IMR-90 (cell line): ENCODE data around the gene ETS1. TPM values are rescaled to one million over a fixed set of nuclear protein-coding genes. Genes with fewer than 3 reads are reported as not detected.

Experiments
- ATAC-seq: fragments of 200-7000 bp; cut with Tn5 transposase; 2 replicates; pipeline ENCODE4 v1.9.1; 2020; ENCODE audit warnings: low read depth, mild to moderate bottlenecking, moderate library complexity
- BruUV-seq: library from RNA; stranded (reverse); fragments of 400-500 nt; replicated peaks from 2 replicates; lab custom pipeline; 2021; lab: Mats Ljungman, UMichigan
- CTCF ChIA-PET: fragments of 300-600 bp; formaldehyde crosslinking; extraction: SDS; loops from one replicate; lab custom pipeline; 2021; ENCODE audit warnings: antibody characterized with exemption; lab: Yijun Ruan, JAX
- POLR2A ChIA-PET: fragments of 300-600 bp; sonication (Branson Sonifier 250); formaldehyde crosslinking; loops from one replicate; lab custom pipeline; 2022; ENCODE audit warnings: antibody characterized with exemption; ENCODE audit not compliant: unreplicated experiment; lab: Charles Lee
- DNase-seq: peaks from one replicate; pipeline ENCODE4 v3.0.0; 2013
- H2AFZ ChIP-seq: replicated peaks from 2 replicates; pipeline ENCODE3; 2013; ENCODE audit warnings: low read length, mild to moderate bottlenecking; ENCODE audit not compliant: poor library complexity
- H2AK5ac ChIP-seq: 2 replicates; pipeline ENCODE4 v1.6.1; 2013; ENCODE audit warnings: low read depth, low read length, inconsistent platforms
- H2AK9ac ChIP-seq: replicated peaks from 2 replicates; pipeline ENCODE3; 2013; ENCODE audit warnings: mild to moderate bottlenecking, low read depth, low read length, moderate library complexity; ENCODE audit not compliant: poor library complexity
- H2BK120ac ChIP-seq: 2 replicates; pipeline ENCODE4 v1.6.1; 2013; ENCODE audit warnings: low read depth, low read length, inconsistent platforms
- H2BK15ac ChIP-seq: 3 replicates; pipeline ENCODE4 v1.6.1; 2013; ENCODE audit warnings: low read depth, low read length, inconsistent platforms
- H2BK20ac ChIP-seq: 2 replicates; pipeline ENCODE4 v1.6.1; 2013; ENCODE audit warnings: low read depth, mild to moderate bottlenecking, inconsistent platforms, low read length, moderate library complexity
- H2BK5ac ChIP-seq: 2 replicates; pipeline ENCODE4 v1.6.1; 2013; ENCODE audit warnings: mild to moderate bottlenecking, low read depth, low read length, inconsistent platforms; ENCODE audit not compliant: poor library complexity, severe bottlenecking
- H3K14ac ChIP-seq: replicated peaks from 2 replicates; pipeline ENCODE4 v1.6.1; 2013; ENCODE audit warnings: low read depth, low read length, inconsistent platforms
- H3K18ac ChIP-seq: 2 replicates; pipeline ENCODE4 v1.6.1; 2013; ENCODE audit warnings: low read depth, low read length, control low read depth
- H3K23ac ChIP-seq: 2 replicates; pipeline ENCODE4 v1.6.1; 2013; ENCODE audit warnings: low read depth, low read length, inconsistent platforms
- H3K27ac ChIP-seq: 2 replicates; pipeline ENCODE4 v1.5.1; 2013; ENCODE audit warnings: mild to moderate bottlenecking, control low read depth, low read length; ENCODE audit not compliant: insufficient read depth
- H3K27me3 ChIP-seq: 2 replicates; pipeline ENCODE4 v1.6.1; 2013; ENCODE audit warnings: low read length; ENCODE audit not compliant: control insufficient read depth, insufficient read depth
- H3K36me3 ChIP-seq: 2 replicates; pipeline ENCODE4 v1.6.1; 2013; ENCODE audit warnings: low read length, mixed read lengths; ENCODE audit not compliant: control insufficient read depth, insufficient read depth
- H3K4ac ChIP-seq: 2 replicates; pipeline ENCODE4 v1.6.1; 2013; ENCODE audit warnings: low read depth, low read length, inconsistent platforms
- H3K4me1 ChIP-seq: 2 replicates; pipeline ENCODE4 v1.6.1; 2013; ENCODE audit warnings: low read length, mixed read lengths; ENCODE audit not compliant: control insufficient read depth, insufficient read depth
- H3K4me2 ChIP-seq: 2 replicates; pipeline ENCODE4 v1.6.1; 2013; ENCODE audit warnings: low read depth, mild to moderate bottlenecking, control low read depth, low read length, moderate library complexity
- H3K4me3 ChIP-seq: 2 replicates; pipeline ENCODE4 v1.5.1; 2013; ENCODE audit warnings: low read depth, mild to moderate bottlenecking, control low read depth, low read length, moderate library complexity; ENCODE audit not compliant: insufficient read depth
- H3K56ac ChIP-seq: 2 replicates; pipeline ENCODE4 v1.6.1; 2013; ENCODE audit warnings: low read length, inconsistent platforms; ENCODE audit not compliant: insufficient read depth; ENCODE audit errors: extremely low read depth
- H3K79me1 ChIP-seq, 2 experiments: 2 replicates each; pipeline ENCODE4 v1.6.1; 2013; ENCODE audit warnings: low read length in 2 of 2, inconsistent platforms in 1 of 2, low read depth in 1 of 2
- H3K9ac ChIP-seq: 2 replicates; pipeline ENCODE4 v1.6.1; 2013; ENCODE audit warnings: low read depth, low read length, control low read depth
- H3K9me1 ChIP-seq: 2 replicates; pipeline ENCODE4 v1.6.1; 2013; ENCODE audit warnings: low read length, inconsistent platforms; ENCODE audit not compliant: insufficient read depth
- H3K9me3 ChIP-seq: 2 replicates; pipeline ENCODE4 v1.6.1; 2013; ENCODE audit warnings: low read length; ENCODE audit not compliant: control insufficient read depth, insufficient read depth
- H4K20me1 ChIP-seq: 2 replicates; pipeline ENCODE4 v1.6.1; 2013; ENCODE audit warnings: low read length, inconsistent platforms; ENCODE audit not compliant: insufficient read depth
- H4K5ac ChIP-seq: 2 replicates; pipeline ENCODE4 v1.6.1; 2013; ENCODE audit warnings: mild to moderate bottlenecking, low read depth, low read length, control low read depth
- H4K8ac ChIP-seq, 2 experiments: 2 replicates each; pipeline ENCODE4 v1.6.1; 2013; ENCODE audit warnings: low read depth in 2 of 2, low read length in 2 of 2, control low read depth in 1 of 2, inconsistent platforms in 1 of 2
- H4K91ac ChIP-seq: 2 replicates; pipeline ENCODE4 v1.6.1; 2013; ENCODE audit warnings: low read depth, low read length, inconsistent platforms; ENCODE audit not compliant: insufficient read depth
- BHLHE40 ChIP-seq: fragments of 150-350 bp; IDR thresholded peaks from 2 replicates; pipeline ENCODE4 v1.6.1; 2016; ENCODE audit warnings: mild to moderate bottlenecking, low read depth, low read length
- CEBPB ChIP-seq: IDR thresholded peaks from 2 replicates; pipeline ENCODE4 v1.6.1; 2012; ENCODE audit warnings: low read depth, low read length, improper control_type of control experiment
- ELK1 ChIP-seq: fragments of 150-350 bp; IDR thresholded peaks from 2 replicates; pipeline ENCODE4 v1.6.1; 2016; ENCODE audit warnings: low read depth, mild to moderate bottlenecking, low read length, moderate library complexity, borderline replicate concordance
- MAFK ChIP-seq: IDR thresholded peaks from 2 replicates; pipeline ENCODE4 v1.6.1; 2012; ENCODE audit warnings: low read depth, low read length, improper control_type of control experiment
- MAZ ChIP-seq: IDR thresholded peaks from 2 replicates; pipeline ENCODE4 v1.6.1; 2012; ENCODE audit warnings: low read depth, mild to moderate bottlenecking, low read length, improper control_type of control experiment, moderate library complexity, borderline replicate concordance
- MXI1 ChIP-seq: IDR thresholded peaks from 2 replicates; pipeline ENCODE4 v1.6.1; 2012; ENCODE audit warnings: low read depth, mild to moderate bottlenecking, low read length, moderate library complexity, borderline replicate concordance
- NFE2L2 ChIP-seq: fragments of 150-350 bp; IDR thresholded peaks from 2 replicates; pipeline ENCODE4 v1.6.1; 2016; ENCODE audit warnings: low read depth, mild to moderate bottlenecking, low read length
- POLR2A ChIP-seq: IDR thresholded peaks from 2 replicates; pipeline ENCODE4 v1.6.1; 2012; ENCODE audit warnings: mild to moderate bottlenecking, low read depth, low read length
- RAD21 ChIP-seq: IDR thresholded peaks from 2 replicates; pipeline ENCODE4 v1.6.1; 2012; ENCODE audit warnings: low read length, improper control_type of control experiment
- RCOR1 ChIP-seq: IDR thresholded peaks from 2 replicates; pipeline ENCODE4 v1.6.1; 2012; ENCODE audit warnings: mild to moderate bottlenecking, low read length, improper control_type of control experiment; ENCODE audit not compliant: insufficient replicate concordance
- WGBS, 2 experiments: methylation state at CpG; one replicate each; pipeline versions ENCODE4 v1.1.5 to v1.1.7; 2013; ENCODE audit warnings: missing lambda C conversion rate in 2 of 2; ENCODE audit not compliant: insufficient read length in 1 of 2; ENCODE audit errors: extremely low coverage in 2 of 2; 5-methylcytosine and 5-hydroxymethylcytosine counted together
- dilution Hi-C: fragments of 300-500 bp; cut with HindIII; formaldehyde crosslinking; loops from one replicate; pipeline ENCODE4 v1.14.3; 2018; ENCODE audit warnings: low sequenced_read_pairs; ENCODE audit not compliant: unreplicated experiment
- in situ Hi-C: fragments of 300-500 bp; cut with MboI; formaldehyde crosslinking; loops from 3 replicates; pipeline ENCODE4 v1.14.3; 2019; ENCODE audit warnings: low sequenced_read_pairs, inconsistent platforms, mixed read lengths
- intact Hi-C: fragments of 100-400 bp; cut with micrococcal nuclease; formaldehyde crosslinking; loops from 2 replicates; pipeline ENCODE4 v1.10.0; 2022
- polyA plus RNA-seq, 3 experiments: library from polyadenylated mRNA; depleted of rRNA; stranded (reverse); fragments of >200 nt; gene quantifications; 2 replicates each; pipeline ENCODE4 v1.2.3, GENCODE V29; 2012; ENCODE audit warnings: low replicate concordance in 1 of 3
- total RNA-seq: library from RNA; depleted of rRNA; stranded (reverse); fragments of >200 nt; gene quantifications from 2 replicates; pipeline ENCODE4 v1.2.3, GENCODE V29; 2012
- TF ChIP-seq, protein P1 (sequence below): conservative IDR thresholded peaks from 2 replicates; pipeline ENCODE4 v1.5.1; 2012; ENCODE audit warnings: mild to moderate bottlenecking, low read depth, low read length, improper control_type of control experiment

ETS1 gene
- total and polyA plus RNA-seq, 2 of the 4 experiments (the other 2 are of a cell fraction) = 41.2 to 56.3 TPM

DNA sequence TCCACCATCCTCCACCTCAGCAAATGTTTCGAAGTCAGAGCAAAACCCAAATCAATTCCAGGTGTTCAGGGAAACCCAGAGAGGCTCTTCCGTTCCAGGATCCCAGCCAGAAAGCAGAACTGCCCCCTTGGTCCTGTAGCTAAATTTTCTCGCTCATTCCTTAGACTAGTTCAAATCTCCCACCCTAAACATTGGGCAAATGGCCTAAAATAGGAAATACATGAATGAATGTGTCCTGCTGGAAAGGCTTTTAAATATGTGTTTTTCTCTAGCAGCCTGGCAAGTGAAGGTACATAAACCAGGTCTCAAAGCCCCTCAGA is 89.6 kb downstream of the ETS1 start:
- no peak overlapping the region for H2AFZ ChIP-seq
- peak overlapping the region; percentile 51; the same call in 1 of the 2 replicates for H4K5ac ChIP-seq
- H4K20me1 ChIP-seq = peaks cover 76% of the 10 kb centered on the region
- intact Hi-C loops (loop anchor here (1.0 kb wide), 1 partner anchor 25 kb away; no protein-coding TSS in a partner anchor), dilution Hi-C loops (no loop called here), in situ Hi-C loops (no loop called here)
- peak overlapping the region; percentile 79 for H3K27ac ChIP-seq
- H2BK15ac ChIP-seq = peak overlapping the region; percentile 33; the same call in 1 of the 3 replicates
- H3K23ac ChIP-seq = peak overlapping the region; percentile 35
- no peaks in the 10 kb centered on the region for H3K27me3 ChIP-seq
- H2BK5ac ChIP-seq = peak overlapping the region; percentile 71
- H3K18ac ChIP-seq = peak overlapping the region; percentile 91; the same call in 1 of the 2 replicates
- H3K56ac ChIP-seq = peak overlapping the region; percentile 55
- peak overlapping the region; percentile 88 for H3K4ac ChIP-seq
- CTCF ChIA-PET = interaction anchor here (0.6 to 1.5 kb wide), 4 partner anchors 10 to 333 kb away, joined by 3 to 4 read pairs (median 4); no protein-coding TSS in a partner anchor
- peak overlapping the region; percentile 45 for H3K14ac ChIP-seq
- peak overlapping the region; percentile 20; the same call in 1 of the 2 replicates for H3K4me3 ChIP-seq
- peaks cover 43% of the 10 kb centered on the region for H3K4me1 ChIP-seq
- H2AK5ac ChIP-seq = peak overlapping the region; percentile 86
- H2BK120ac ChIP-seq = peak overlapping the region; percentile 50
- no peak overlapping the region for H2AK9ac ChIP-seq
- BruUV-seq = no TSS peak
- WGBS, 2 experiments = 25% methylated on average over 1 of the region's 3 CpGs; no CpG with 5 or more reads in 1 of the 2 experiments
- peak overlapping the region; percentile 41 for H4K91ac ChIP-seq
- TF ChIP-seq RAD21 (no peak), MAZ (no peak), BHLHE40 (no peak), MXI1 (no peak), RCOR1 (no peak), ELK1 (no peak), NFE2L2 (no peak), MAFK (no peak), CEBPB (no peak), POLR2A (no peak; the same call in 1 of the 2 replicates)
- TF ChIP-seq, protein P1, sequence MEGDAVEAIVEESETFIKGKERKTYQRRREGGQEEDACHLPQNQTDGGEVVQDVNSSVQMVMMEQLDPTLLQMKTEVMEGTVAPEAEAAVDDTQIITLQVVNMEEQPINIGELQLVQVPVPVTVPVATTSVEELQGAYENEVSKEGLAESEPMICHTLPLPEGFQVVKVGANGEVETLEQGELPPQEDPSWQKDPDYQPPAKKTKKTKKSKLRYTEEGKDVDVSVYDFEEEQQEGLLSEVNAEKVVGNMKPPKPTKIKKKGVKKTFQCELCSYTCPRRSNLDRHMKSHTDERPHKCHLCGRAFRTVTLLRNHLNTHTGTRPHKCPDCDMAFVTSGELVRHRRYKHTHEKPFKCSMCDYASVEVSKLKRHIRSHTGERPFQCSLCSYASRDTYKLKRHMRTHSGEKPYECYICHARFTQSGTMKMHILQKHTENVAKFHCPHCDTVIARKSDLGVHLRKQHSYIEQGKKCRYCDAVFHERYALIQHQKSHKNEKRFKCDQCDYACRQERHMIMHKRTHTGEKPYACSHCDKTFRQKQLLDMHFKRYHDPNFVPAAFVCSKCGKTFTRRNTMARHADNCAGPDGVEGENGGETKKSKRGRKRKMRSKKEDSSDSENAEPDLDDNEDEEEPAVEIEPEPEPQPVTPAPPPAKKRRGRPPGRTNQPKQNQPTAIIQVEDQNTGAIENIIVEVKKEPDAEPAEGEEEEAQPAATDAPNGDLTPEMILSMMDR = no peak
- peak overlapping the region; percentile 80 for H3K4me2 ChIP-seq
- ATAC-seq (no peak), DNase-seq (no peak)
- H3K9me3 ChIP-seq = no peaks in the 10 kb centered on the region
- peak overlapping the region; percentile 41; the same call in 1 of the 2 replicates for H2BK20ac ChIP-seq
- H4K8ac ChIP-seq = peak overlapping the region in 1 of 2 experiments; percentile 81; a peak in 3 of 4 replicates
- H3K9me1 ChIP-seq = peaks cover 41% of the 10 kb centered on the region
- no peaks in the 10 kb centered on the region for H3K36me3 ChIP-seq
- POLR2A ChIA-PET = no interaction called here
- peak overlapping the region; percentile 35 for H3K9ac ChIP-seq
- H3K79me1 ChIP-seq = peaks cover 12 to 80% of the 10 kb centered on the region in 2 experiments
